MM.1S (cell line): ENCODE results near the gene TMEM116.

Experiments
- DNase-seq: peaks from one replicate; pipeline ENCODE4 v3.0.0-alpha.2; 2015
- H2AFZ ChIP-seq: fragments of 300-600 bp; sonication (generic); 2 replicates; pipeline ENCODE4 v1.6.0; 2016; ENCODE audit warnings: antibody characterized with exemption, low read length
- H3F3A ChIP-seq: fragments of 300-600 bp; sonication (generic); 2 replicates; pipeline ENCODE4 v1.6.1; 2016; ENCODE audit warnings: mild to moderate bottlenecking, antibody characterized with exemption, low read length, moderate library complexity, mixed read lengths; ENCODE audit not compliant: insufficient read depth
- H3K27ac ChIP-seq: fragments of 300-600 bp; sonication (generic); 2 replicates; pipeline ENCODE4 v1.5.1; 2016; ENCODE audit warnings: mild to moderate bottlenecking, low read length
- H3K27me3 ChIP-seq: fragments of 300-600 bp; sonication (generic); replicated peaks from 2 replicates; pipeline ENCODE4 v1.6.0; 2016; ENCODE audit warnings: low read length; ENCODE audit not compliant: insufficient read depth
- H3K36me3 ChIP-seq: fragments of 300-600 bp; sonication (generic); replicated peaks from 2 replicates; pipeline ENCODE4 v1.6.1; 2016; ENCODE audit warnings: mild to moderate bottlenecking, low read length, mixed read lengths; ENCODE audit not compliant: insufficient read depth
- H3K4me1 ChIP-seq: fragments of 300-600 bp; sonication (generic); 2 replicates; pipeline ENCODE4 v1.6.1; 2016; ENCODE audit warnings: low read length, mixed read lengths
- H3K4me2 ChIP-seq: fragments of 300-600 bp; sonication (generic); 2 replicates; pipeline ENCODE4 v1.6.0; 2016; ENCODE audit warnings: low read depth, low read length
- H3K4me3 ChIP-seq: fragments of 300-600 bp; sonication (generic); 2 replicates; pipeline ENCODE4 v1.5.1; 2016; ENCODE audit warnings: low read length, mixed read lengths
- H3K79me2 ChIP-seq: fragments of 300-600 bp; sonication (generic); 2 replicates; pipeline ENCODE4 v1.6.1; 2016; ENCODE audit warnings: mixed run types, low read length, mixed read lengths
- H3K9ac ChIP-seq: fragments of 300-600 bp; sonication (generic); 2 replicates; pipeline ENCODE4 v1.6.1; 2016; ENCODE audit warnings: low read length, mixed read lengths
- H3K9me2 ChIP-seq: fragments of 300-600 bp; sonication (generic); replicated peaks from 2 replicates; pipeline ENCODE4 v1.6.1; 2016; ENCODE audit warnings: mild to moderate bottlenecking, low read length, mixed read lengths; ENCODE audit not compliant: insufficient read depth
- H3K9me3 ChIP-seq: fragments of 300-600 bp; sonication (generic); replicated peaks from 2 replicates; pipeline ENCODE4 v1.6.1; 2016; ENCODE audit warnings: mild to moderate bottlenecking, low read length, mixed read lengths; ENCODE audit not compliant: insufficient read depth
- H4K20me1 ChIP-seq: fragments of 300-600 bp; sonication (generic); 2 replicates; pipeline ENCODE4 v1.6.1; 2016; ENCODE audit warnings: mild to moderate bottlenecking, low read length, moderate library complexity, mixed read lengths; ENCODE audit not compliant: insufficient read depth
- CTCF ChIP-seq: fragments of 300-600 bp; sonication (generic); IDR thresholded peaks from 2 replicates; pipeline ENCODE4 v1.5.1; 2016; ENCODE audit warnings: antibody characterized with exemption, low read length, mixed read lengths
- EZH2 ChIP-seq: fragments of 300-600 bp; sonication (generic); optimal IDR thresholded peaks from 2 replicates; pipeline ENCODE3; 2017; ENCODE audit warnings: low read depth, mild to moderate bottlenecking, antibody characterized with exemption, low read length, mixed read lengths
- EZH2phosphoT487 ChIP-seq: fragments of 300-600 bp; sonication (generic); IDR thresholded peaks from 2 replicates; pipeline ENCODE4 v1.6.1; 2018; ENCODE audit warnings: antibody characterized with exemption, low read length

The TMEM116 gene

GRCh38 chr12:111978545-111978944 is 34.4 kb downstream of the TMEM116 start:
- Histone ChIP-seq H3K79me2 (no peaks in the 10 kb centered on the region), H3K36me3 (no peaks in the 10 kb centered on the region), H3K9me2 (no peaks in the 10 kb centered on the region), H2AFZ (no peak overlapping the region), H4K20me1 (no peaks in the 10 kb centered on the region), H3K27ac (no peak overlapping the region), H3K9ac (no peak overlapping the region), H3F3A (no peaks in the 10 kb centered on the region), H3K9me3 (no peaks in the 10 kb centered on the region), H3K27me3 (no peaks in the 10 kb centered on the region), H3K4me2 (no peak overlapping the region), H3K4me3 (no peak overlapping the region), H3K4me1 (no peaks in the 10 kb centered on the region)
- no peak for DNase-seq
- no peak for TF ChIP-seq CTCF

DNA sequence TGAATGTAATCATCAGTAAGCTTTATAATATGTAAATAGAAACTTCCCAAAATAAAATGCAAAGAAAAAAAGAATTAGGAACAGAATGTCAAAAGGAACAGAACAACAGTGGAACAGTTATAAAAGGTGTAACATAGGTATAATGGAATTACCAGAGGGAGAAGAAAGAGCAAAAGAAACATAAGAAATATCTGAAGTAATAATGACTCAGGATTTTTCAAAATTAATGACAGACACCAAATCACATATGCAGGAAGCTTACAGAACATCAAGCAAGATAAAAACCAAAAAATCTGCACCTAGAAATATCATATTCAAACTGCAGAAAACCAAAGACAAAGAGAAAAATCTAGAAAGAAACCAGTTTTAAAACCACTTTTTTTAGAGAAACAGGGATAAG is 36.1 kb downstream of the TMEM116 start:
- Histone ChIP-seq H3K9me2 (no peaks in the 10 kb centered on the region), H3K27ac (no peak overlapping the region), H3K27me3 (no peaks in the 10 kb centered on the region), H4K20me1 (no peaks in the 10 kb centered on the region), H3K79me2 (no peaks in the 10 kb centered on the region), H3K4me1 (no peaks in the 10 kb centered on the region), H3K4me3 (no peak overlapping the region), H2AFZ (no peak overlapping the region), H3K36me3 (no peaks in the 10 kb centered on the region), H3K9ac (no peak overlapping the region), H3K9me3 (no peaks in the 10 kb centered on the region), H3F3A (no peaks in the 10 kb centered on the region), H3K4me2 (no peak overlapping the region)
- TF ChIP-seq EZH2 (no peak), EZH2phosphoT487 (no peak), CTCF (no peak)
- DNase-seq, result no peak

DNA sequence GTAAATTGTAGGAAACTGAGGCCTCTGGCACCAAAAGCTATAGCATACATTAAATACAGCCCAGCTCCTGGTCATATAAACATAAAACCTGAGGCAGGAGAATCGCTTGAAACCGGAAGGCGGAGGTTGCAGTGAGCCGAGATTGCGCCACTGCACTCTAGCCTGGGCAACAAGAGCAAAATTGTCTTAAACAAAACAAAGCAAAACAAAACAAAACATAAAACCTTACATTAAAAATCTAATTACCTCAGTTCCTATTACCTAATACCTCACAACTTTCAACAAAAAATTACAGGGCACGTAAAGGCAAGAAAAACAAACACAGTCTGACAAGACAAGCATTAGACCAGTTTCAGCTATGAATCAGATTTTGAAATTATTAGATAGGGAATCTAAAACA is 36.7 kb downstream of the TMEM116 start:
- TF ChIP-seq EZH2 (no peak), EZH2phosphoT487 (no peak), CTCF (no peak)
- Histone ChIP-seq H3K4me3 (no peak overlapping the region), H4K20me1 (no peaks in the 10 kb centered on the region), H3K4me2 (no peak overlapping the region), H3K79me2 (no peaks in the 10 kb centered on the region), H3F3A (no peaks in the 10 kb centered on the region), H3K27ac (no peak overlapping the region), H3K4me1 (no peaks in the 10 kb centered on the region), H3K9ac (no peak overlapping the region), H3K9me3 (no peaks in the 10 kb centered on the region), H3K9me2 (no peaks in the 10 kb centered on the region), H3K27me3 (no peaks in the 10 kb centered on the region), H3K36me3 (no peaks in the 10 kb centered on the region), H2AFZ (no peak overlapping the region)
- DNase-seq, result no peak
